Measurements from ENCODE around the gene INPP5A. TPM values are rescaled to one million over a fixed set of nuclear protein-coding genes. Genes with fewer than 3 reads are reported as not detected.

The INPP5A gene
- total RNA-seq, 2 donors from 2014 or later = 11.0 to 14.9 TPM

DNA sequence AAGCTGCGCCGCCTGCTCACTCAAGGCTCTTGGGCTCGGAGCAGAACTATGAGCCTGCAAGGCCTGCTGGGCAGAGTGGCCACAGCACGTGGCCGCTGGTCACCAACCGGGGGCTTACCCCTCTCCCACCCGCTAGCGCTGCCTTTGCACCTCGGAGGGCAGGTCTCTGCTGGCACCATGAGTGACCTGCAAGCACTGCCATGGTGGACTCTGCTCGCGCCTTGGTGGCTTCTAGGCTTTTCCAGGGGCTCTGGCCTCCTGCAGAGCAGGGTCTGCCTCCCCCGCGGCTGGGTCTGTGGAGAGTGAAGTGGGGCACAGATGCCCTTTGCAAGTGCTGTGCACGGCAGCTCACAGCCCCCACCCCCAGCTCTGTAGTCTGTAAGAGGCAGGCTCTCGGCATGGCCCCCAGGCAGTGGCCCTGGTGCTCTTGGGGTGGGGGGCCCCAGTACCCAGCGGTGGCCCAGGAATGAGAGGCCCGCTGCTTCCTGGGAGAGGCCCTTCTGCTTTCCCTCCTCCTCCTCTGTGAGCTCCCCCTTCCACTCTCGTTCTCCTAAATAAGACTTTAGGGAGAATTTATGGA lies 119.6 kb downstream of the INPP5A start:
- H3K4me3 Mint-ChIP-seq = no peak overlapping the region
- no peaks in the 10 kb centered on the region for H3K27me3 Mint-ChIP-seq (ENCODE audit: low read depth)
- H3K27ac Mint-ChIP-seq = no peak overlapping the region
- no peaks in the 10 kb centered on the region for H3K4me1 Mint-ChIP-seq (ENCODE audit: low read depth)
- ATAC-seq (replicated peaks in 1 of 2) = no peak
- peaks cover 0 to 3% of the 10 kb centered on the region in 2 donors for H3K36me3 Mint-ChIP-seq (ENCODE audit: insufficient read depth in 2 of 2)
- no peak for DNase-seq
- H3K9me3 Mint-ChIP-seq = no peaks in the 10 kb centered on the region

DNA sequence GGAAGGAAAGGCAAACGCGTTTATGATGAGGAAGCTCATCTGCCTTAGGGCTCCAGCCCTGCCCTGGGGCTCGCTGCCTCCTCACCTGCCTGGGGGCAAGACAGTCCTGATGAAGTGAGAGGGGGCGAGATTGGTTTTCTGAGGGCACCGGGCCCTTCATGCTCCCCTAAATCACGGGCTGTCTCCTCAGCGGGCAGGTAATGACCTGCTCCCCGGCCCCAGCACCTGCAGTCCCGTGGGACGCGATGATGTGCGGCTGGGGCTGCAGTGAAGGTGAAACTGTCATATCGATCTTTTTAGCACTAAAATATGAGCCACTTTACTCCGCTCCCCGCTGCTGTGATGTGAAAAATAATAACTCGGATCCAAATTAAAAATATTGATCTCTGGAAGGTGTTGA lies 120.2 kb downstream of the INPP5A start:
- Mint-ChIP-seq H3K36me3 (ENCODE audit: insufficient read depth in 2 of 2) (peaks cover 0 to 3% of the 10 kb centered on the region in 2 donors), H3K4me1 (ENCODE audit: low read depth) (no peaks in the 10 kb centered on the region)

DNA sequence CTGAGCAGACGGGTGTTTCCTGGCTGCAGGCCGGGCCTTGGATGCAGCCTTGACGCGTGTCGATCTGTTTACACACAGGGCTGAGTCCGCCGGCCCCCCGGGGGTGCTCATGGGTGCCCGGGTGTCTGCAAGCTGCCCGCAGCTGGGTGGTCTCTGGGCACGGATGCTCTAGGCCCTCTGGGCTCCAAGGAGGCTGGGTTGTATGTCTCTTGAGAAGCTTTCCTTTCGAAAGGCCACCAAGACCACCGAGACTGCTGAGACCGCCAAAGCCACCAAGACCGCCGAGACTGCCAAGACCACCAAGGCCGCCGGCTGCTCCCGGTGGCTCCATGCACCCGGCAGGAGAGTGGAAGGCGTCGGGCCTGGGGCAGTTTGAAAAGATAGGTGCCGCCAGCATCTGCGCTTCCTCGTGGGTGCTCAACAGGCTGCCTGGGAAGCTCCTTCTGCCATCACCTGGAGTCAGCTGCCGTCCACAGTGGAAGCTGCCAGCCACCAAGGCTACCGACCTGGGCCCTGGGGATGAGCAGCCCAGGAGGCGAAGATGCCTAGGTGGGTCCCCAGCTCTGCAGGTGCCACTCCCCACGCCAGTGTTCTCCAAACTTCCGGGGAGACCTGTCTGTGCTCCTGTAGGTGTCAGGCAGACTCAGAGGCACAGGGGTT lies 121.1 kb downstream of the INPP5A start:
- Mint-ChIP-seq H3K27ac (no peak overlapping the region), H3K9me3 (no peaks in the 10 kb centered on the region), H3K27me3 (ENCODE audit: low read depth) (no peaks in the 10 kb centered on the region), H3K36me3 (ENCODE audit: insufficient read depth in 2 of 2) (peaks cover 0 to 3% of the 10 kb centered on the region in 2 donors), H3K4me1 (ENCODE audit: low read depth) (no peaks in the 10 kb centered on the region), H3K4me3 (no peak overlapping the region)
- ATAC-seq (replicated peaks in 1 of 2) (no peak), DNase-seq (no peak)

More for the DNA sequence above, 120.2 kb downstream of the INPP5A start:
- H3K27ac Mint-ChIP-seq = no peak overlapping the region
- no peak for ATAC-seq (replicated peaks in 1 of 2)
- H3K4me3 Mint-ChIP-seq = no peak overlapping the region
- DNase-seq = no peak
- H3K9me3 Mint-ChIP-seq = no peaks in the 10 kb centered on the region
- H3K27me3 Mint-ChIP-seq (ENCODE audit: low read depth) = no peaks in the 10 kb centered on the region

DNA sequence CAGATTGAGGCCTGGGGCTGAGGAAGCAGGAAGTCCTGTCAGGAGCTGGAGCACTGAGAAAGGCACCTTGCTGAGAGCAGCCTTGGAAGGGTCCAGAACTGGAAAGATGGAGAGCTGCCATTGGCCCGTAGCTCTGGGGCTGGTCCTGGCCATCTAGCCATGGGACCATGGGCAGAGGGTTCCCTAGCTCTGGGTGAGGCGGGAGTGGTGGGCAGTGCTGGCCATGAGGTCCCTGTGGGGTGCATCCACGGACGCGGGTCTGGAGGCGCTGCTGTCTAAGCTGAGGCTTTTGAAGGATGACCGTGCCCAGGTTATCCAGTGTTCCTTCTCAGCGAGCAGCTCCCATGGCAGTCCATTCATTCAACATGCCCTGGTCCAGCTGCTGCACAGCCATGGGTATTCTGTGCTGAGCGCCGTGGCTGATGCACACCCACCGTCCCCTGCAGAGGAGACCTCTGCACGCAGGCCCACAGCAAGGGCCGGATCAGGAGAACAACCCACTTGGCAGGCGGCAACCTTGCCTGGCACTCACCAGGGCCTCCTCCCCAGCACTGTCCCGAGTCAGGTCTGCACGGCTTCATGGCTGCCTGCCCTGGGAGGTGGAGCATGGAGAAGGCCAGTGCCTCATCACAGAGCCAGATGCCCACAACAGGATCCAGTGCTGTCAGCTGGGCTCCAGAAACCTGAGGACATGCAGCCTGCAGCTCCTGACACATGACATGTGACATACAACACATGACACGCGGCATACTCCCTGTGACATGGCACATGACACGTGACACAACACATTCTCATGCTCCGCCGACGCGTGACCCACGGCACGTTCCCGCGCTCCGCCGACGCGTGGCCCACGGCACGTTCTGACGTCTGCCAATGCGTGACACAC lies 121.9 kb downstream of the INPP5A start:
- no peak for DNase-seq
- no peak for ATAC-seq (replicated peaks in 1 of 2)
- Mint-ChIP-seq H3K27me3 (ENCODE audit: low read depth) (no peaks in the 10 kb centered on the region), H3K36me3 (ENCODE audit: insufficient read depth in 2 of 2) (peaks cover 0 to 3% of the 10 kb centered on the region in 2 donors), H3K27ac (no peak overlapping the region), H3K9me3 (no peaks in the 10 kb centered on the region), H3K4me1 (ENCODE audit: low read depth) (peaks cover 4% of the 10 kb centered on the region), H3K4me3 (no peak overlapping the region)

GRCh38 chr10:132660385-132660784 lies 122.8 kb downstream of the INPP5A start:
- Mint-ChIP-seq H3K27me3 (ENCODE audit: low read depth) (no peaks in the 10 kb centered on the region), H3K4me1 (ENCODE audit: low read depth) (peaks cover 7% of the 10 kb centered on the region), H3K36me3 (ENCODE audit: insufficient read depth in 2 of 2) (peaks cover 0 to 3% of the 10 kb centered on the region in 2 donors), H3K9me3 (no peaks in the 10 kb centered on the region), H3K4me3 (no peak overlapping the region), H3K27ac (no peak overlapping the region)
- no peak for ATAC-seq (replicated peaks in 1 of 2)
- no peak for DNase-seq

DNA sequence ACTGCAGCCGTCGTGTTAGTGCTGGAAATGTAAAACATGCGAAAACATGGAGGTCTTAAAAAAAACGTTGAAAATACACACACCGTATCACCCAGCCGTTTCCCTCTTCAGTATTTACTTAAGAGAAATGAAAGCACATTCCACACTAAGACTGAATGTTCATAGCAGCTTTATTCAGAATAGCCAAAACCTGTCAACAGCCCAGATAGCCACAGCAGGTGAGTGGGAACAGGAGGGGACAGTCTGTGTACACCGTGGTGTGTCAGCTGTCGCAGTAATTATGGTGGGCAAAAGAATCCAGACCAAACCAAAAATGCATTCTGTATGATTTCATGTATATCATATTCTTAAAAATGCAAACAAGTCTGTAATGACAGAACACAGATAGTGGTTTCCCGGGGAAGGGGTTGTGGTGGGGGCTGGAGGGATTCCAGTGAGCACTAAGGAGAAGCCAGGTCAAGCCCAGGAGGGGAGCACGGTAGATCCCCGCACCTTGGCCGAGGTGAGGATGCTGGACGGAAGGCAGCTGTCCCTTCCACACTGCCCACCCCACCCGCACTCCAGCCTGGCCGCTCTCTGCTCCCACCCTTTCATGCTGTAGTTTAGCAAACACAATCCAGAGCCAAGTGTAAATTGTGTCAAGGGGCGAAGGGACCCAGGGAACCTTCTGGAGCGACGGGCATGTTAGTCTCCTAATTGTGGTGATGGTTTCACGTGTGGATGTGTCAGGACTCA lies 124.8 kb downstream of the INPP5A start:
- H3K36me3 Mint-ChIP-seq (ENCODE audit: insufficient read depth in 2 of 2) = peaks cover 0 to 3% of the 10 kb centered on the region in 2 donors
- ATAC-seq (replicated peaks in 1 of 2) (no peak), DNase-seq (no peak)
- peaks cover 18% of the 10 kb centered on the region for H3K4me1 Mint-ChIP-seq (ENCODE audit: low read depth)
- no peak overlapping the region for H3K4me3 Mint-ChIP-seq
- no peak overlapping the region for H3K27ac Mint-ChIP-seq
- H3K27me3 Mint-ChIP-seq (ENCODE audit: low read depth) = no peaks in the 10 kb centered on the region
- H3K9me3 Mint-ChIP-seq = no peaks in the 10 kb centered on the region

DNA sequence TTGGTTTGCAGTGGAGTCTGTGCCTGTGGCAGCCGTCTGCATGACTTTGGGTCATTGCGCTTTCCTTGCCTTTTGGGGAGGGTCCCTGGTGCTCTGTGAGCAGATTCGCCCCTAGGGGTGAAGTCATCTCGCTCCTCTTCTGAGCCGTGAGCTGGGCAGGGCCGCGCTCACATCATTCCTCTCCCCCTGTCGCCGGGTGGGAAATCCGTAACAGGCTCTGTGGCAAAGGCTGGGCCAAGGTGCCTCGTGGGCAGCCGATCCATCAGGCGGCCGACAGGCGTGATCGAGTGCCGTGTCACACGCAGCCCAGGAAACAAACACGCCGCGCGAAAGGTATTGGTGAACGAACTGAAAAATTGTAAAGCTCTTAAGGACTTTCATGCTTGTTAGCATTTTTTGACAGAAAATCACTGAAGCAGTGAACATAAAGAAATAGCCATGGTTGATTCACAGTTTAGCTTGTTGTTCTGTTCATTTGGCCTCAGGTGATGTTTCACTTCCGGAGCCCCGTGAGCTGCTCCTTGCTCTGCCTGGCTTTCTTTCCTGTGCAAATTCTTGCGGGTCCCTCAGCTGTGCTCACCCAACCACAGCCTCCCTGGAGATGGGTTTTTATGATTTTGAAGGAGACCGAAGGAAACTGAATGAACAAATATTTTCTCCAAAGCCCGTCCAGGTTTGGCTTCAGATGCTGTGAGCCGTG lies 126.2 kb downstream of the INPP5A start:
- Mint-ChIP-seq H3K9me3 (no peaks in the 10 kb centered on the region), H3K27ac (no peak overlapping the region), H3K4me1 (ENCODE audit: low read depth) (peaks cover 18% of the 10 kb centered on the region), H3K36me3 (ENCODE audit: insufficient read depth in 2 of 2) (peaks cover 0 to 3% of the 10 kb centered on the region in 2 donors), H3K27me3 (ENCODE audit: low read depth) (no peaks in the 10 kb centered on the region), H3K4me3 (no peak overlapping the region)
- DNase-seq (no peak), ATAC-seq (replicated peaks in 1 of 2) (no peak)

GRCh38 chr10:132664407-132664806 lies 126.8 kb downstream of the INPP5A start:
- no peak for ATAC-seq (replicated peaks in 1 of 2)
- H3K4me3 Mint-ChIP-seq = no peak overlapping the region
- DNase-seq = no peak
- no peak overlapping the region for H3K27ac Mint-ChIP-seq
- H3K9me3 Mint-ChIP-seq = no peaks in the 10 kb centered on the region
- peaks cover 18% of the 10 kb centered on the region for H3K4me1 Mint-ChIP-seq (ENCODE audit: low read depth)
- peaks cover 0 to 3% of the 10 kb centered on the region in 2 donors for H3K36me3 Mint-ChIP-seq (ENCODE audit: insufficient read depth in 2 of 2)
- H3K27me3 Mint-ChIP-seq (ENCODE audit: low read depth) = no peaks in the 10 kb centered on the region

DNA sequence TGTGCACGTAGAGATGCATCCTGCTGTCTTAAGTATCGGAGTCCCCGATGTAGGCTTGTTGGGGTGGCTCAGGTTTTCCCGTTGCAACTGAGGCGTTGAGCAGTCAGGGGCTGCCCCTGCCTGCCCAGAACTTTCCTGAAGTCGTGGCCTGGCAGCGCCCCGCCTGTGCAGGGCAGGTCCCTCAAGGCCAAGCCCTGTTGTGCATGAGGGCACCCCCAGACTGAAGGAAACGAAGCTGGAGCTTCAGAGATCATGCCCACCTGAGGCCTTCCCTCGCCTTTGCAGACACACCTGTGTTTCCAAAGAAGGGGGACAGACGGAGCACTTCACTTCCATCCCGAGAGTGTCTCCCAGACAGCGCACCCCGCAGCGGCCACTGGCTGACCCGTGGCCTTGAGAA lies 127.3 kb downstream of the INPP5A start:
- Mint-ChIP-seq H3K36me3 (ENCODE audit: insufficient read depth in 2 of 2) (peaks cover 0 to 2% of the 10 kb centered on the region in 2 donors), H3K27me3 (ENCODE audit: low read depth) (no peaks in the 10 kb centered on the region), H3K27ac (no peak overlapping the region), H3K9me3 (no peaks in the 10 kb centered on the region), H3K4me3 (no peak overlapping the region), H3K4me1 (ENCODE audit: low read depth) (peaks cover 18% of the 10 kb centered on the region)
- DNase-seq (no peak), ATAC-seq (replicated peaks in 1 of 2) (no peak)

GRCh38 chr10:132665946-132666704 lies 128.5 kb downstream of the INPP5A start:
- Mint-ChIP-seq H3K27me3 (ENCODE audit: low read depth) (no peaks in the 10 kb centered on the region), H3K4me3 (peak overlapping the region in 1 of 2 donors; percentile 44), H3K4me1 (ENCODE audit: low read depth) (peaks cover 18% of the 10 kb centered on the region), H3K27ac (peak overlapping the region; percentile 72), H3K36me3 (ENCODE audit: insufficient read depth in 2 of 2) (no peaks in the 10 kb centered on the region), H3K9me3 (no peaks in the 10 kb centered on the region)
- ATAC-seq (replicated peaks in 1 of 2) (peak; percentile 92 to 98), DNase-seq (peak; percentile 24 to 31)

DNA sequence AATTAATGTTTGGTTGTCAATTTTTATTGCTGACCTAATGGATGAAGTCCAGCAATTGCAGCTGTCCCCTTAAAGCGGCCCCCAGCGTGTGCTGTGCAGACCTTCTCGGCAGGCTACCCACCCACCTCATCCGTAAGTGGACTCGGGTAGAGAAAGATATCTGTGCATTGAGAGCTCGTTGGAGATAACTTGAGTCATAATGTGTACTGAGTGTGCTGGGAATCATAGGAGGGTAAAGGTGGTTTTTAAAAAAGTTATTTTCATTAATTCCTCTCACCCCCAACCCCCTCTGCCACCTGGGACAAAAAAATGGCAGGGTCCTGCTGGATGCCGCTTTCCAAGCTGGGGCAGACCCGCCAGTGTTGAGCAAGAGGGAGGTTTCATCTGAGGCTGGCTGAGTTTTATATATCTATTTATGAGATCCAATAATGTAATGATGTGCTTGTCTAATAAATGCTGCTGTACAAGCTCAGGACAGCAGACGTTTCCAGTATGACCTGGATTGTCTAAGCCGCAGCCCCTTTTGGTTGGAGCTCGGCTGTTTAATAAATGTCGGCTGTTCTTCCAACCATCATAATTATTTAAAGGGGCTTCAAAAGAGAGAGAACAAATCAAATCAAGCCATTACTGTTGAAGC lies 129.2 kb downstream of the INPP5A start:
- H3K4me3 Mint-ChIP-seq = peak overlapping the region; percentile 44 to 57
- no peaks in the 10 kb centered on the region for H3K27me3 Mint-ChIP-seq (ENCODE audit: low read depth)
- ATAC-seq (replicated peaks in 1 of 2) = no peak
- H3K36me3 Mint-ChIP-seq (ENCODE audit: insufficient read depth in 2 of 2) = peaks cover 0 to 2% of the 10 kb centered on the region in 2 donors
- H3K27ac Mint-ChIP-seq = peak overlapping the region; percentile 72
- DNase-seq = no peak
- H3K4me1 Mint-ChIP-seq (ENCODE audit: low read depth) = peaks cover 22% of the 10 kb centered on the region
- no peaks in the 10 kb centered on the region for H3K9me3 Mint-ChIP-seq
